ENCODE results near the gene GRIN2A. TPM values are rescaled to one million over a fixed set of nuclear protein-coding genes. Genes with fewer than 3 reads are reported as not detected.

GRIN2A gene
- polyA plus RNA-seq, 2 of the 4 experiments (the other 2 are of a cell fraction) = not detected

DNA sequence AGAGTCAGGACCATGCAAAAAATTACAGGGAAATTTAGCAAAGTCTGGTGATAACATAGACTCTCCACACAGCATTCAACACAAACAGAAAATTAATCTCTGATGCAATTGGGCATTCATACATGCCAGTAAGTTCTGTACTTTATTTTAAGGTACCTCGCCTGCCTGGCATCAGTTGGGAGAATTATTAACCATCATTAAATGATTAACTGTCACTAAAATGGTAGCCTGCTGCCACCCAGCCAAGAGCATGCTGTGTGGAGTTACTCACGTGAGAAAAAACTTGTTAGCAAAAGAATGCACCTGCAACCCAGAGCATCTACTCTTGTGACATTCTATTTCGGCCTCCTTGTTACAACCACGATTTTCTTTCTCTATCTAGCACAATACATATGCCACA, 117.2 kb downstream of the GRIN2A start (continued):
- TF ChIP-seq SREBF2 (IDR thresholded peaks at IDR 0.05) = no peak

GRCh38 chr16:10048850-10049249, 133.4 kb downstream of the GRIN2A start:
- DNase-seq (ENCODE audit: low read depth in 1 of 2, low spot score in 1 of 2) = no peak

DNA sequence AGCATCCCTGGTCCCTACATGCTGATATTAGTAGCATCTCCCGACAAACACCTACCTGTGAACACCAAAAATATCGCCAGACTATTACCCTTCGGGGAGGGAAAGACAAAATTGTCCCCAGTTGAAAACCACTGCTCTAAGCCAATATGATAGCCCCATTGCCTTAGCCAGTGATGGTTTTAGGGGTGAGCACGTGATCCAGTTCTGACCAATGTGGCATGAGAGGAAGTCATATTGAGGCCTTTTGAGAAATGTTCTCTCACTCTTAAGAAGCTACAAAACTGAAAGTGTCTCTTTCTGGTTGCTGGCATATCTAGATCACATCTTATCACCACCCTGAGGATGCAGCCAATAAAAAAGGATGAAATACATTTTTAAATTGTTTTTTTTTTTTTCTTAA, 136.3 kb downstream of the GRIN2A start:
- WGBS (ENCODE audit: missing lambda C conversion rate) = 0% methylated on average over 4 of the region's 4 CpGs
- Histone ChIP-seq H3K27ac (no peak overlapping the region), H3K4me2 (no peak overlapping the region), H3K9me3 (no peaks in the 10 kb centered on the region), H3K4me1 (no peaks in the 10 kb centered on the region), H3K4me3 (no peak overlapping the region)
- no peak for DNase-seq (ENCODE audit: low read depth in 1 of 2, low spot score in 1 of 2)
- ATAC-seq = no peak
- CTCF ChIA-PET = no interaction called here
- FAIRE-seq = no peak
- POLR2A ChIA-PET = no interaction called here
- no peak for TF ChIP-seq EHF (CRISPR knock-in tag; IDR thresholded peaks at IDR 0.05)
- TF ChIP-seq KDM5A (IDR thresholded peaks at IDR 0.05) = no peak
- no peak for TF ChIP-seq FOSB (CRISPR knock-in tag; IDR thresholded peaks at IDR 0.05)
- no peak for TF ChIP-seq NR3C1 (IDR thresholded peaks at IDR 0.05)
- TF ChIP-seq SMC3 (IDR thresholded peaks at IDR 0.05) = no peak
- TF ChIP-seq E2F6 (IDR thresholded peaks at IDR 0.05; ENCODE audit: borderline replicate concordance, low read depth) = no peak
- TF ChIP-seq POLR2AphosphoS2 (conservative IDR thresholded peaks at IDR 0.05; ENCODE audit: low read length) = no peak
- TF ChIP-seq RARB (CRISPR knock-in tag; IDR thresholded peaks at IDR 0.05) = no peak
- TF ChIP-seq CHD2 (IDR thresholded peaks at IDR 0.05; ENCODE audit: low read length, partially characterized antibody) = no peak
- TF ChIP-seq JUNB (IDR thresholded peaks at IDR 0.05) = no peak
- TF ChIP-seq, protein P1, sequence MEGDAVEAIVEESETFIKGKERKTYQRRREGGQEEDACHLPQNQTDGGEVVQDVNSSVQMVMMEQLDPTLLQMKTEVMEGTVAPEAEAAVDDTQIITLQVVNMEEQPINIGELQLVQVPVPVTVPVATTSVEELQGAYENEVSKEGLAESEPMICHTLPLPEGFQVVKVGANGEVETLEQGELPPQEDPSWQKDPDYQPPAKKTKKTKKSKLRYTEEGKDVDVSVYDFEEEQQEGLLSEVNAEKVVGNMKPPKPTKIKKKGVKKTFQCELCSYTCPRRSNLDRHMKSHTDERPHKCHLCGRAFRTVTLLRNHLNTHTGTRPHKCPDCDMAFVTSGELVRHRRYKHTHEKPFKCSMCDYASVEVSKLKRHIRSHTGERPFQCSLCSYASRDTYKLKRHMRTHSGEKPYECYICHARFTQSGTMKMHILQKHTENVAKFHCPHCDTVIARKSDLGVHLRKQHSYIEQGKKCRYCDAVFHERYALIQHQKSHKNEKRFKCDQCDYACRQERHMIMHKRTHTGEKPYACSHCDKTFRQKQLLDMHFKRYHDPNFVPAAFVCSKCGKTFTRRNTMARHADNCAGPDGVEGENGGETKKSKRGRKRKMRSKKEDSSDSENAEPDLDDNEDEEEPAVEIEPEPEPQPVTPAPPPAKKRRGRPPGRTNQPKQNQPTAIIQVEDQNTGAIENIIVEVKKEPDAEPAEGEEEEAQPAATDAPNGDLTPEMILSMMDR (IDR thresholded peaks at IDR 0.05) = no peak
- TF ChIP-seq TP53 (CRISPR knock-in tag; IDR thresholded peaks at IDR 0.05) = no peak

More at GRCh38 chr16:10048850-10049249, 133.4 kb downstream of the GRIN2A start:
- Histone ChIP-seq H3K4me3 (no peak overlapping the region), H3K9me3 (no peaks in the 10 kb centered on the region), H3K4me2 (no peak overlapping the region), H3K27ac (no peak overlapping the region), H3K4me1 (no peaks in the 10 kb centered on the region)
- POLR2A ChIA-PET = no interaction called here
- no peak for ATAC-seq
- WGBS (ENCODE audit: missing lambda C conversion rate) = 0% methylated on average over 4 of the region's 4 CpGs
- CTCF ChIA-PET = no interaction called here
- TF ChIP-seq ATOH8 (CRISPR knock-in tag; IDR thresholded peaks at IDR 0.05; ENCODE audit: low read depth) = no peak
- TF ChIP-seq, protein P1 (IDR thresholded peaks at IDR 0.05) = no peak
- TF ChIP-seq JUN (IDR thresholded peaks at IDR 0.05) = no peak
- TF ChIP-seq RCOR1 (IDR thresholded peaks at IDR 0.05; ENCODE audit: low read depth, low read length) = no peak
- TF ChIP-seq NFE2L2 (conservative IDR thresholded peaks at IDR 0.05; ENCODE audit: low read length) = no peak
- no peak for TF ChIP-seq ESRRA (IDR thresholded peaks at IDR 0.05; ENCODE audit: borderline replicate concordance, low read length)
- TF ChIP-seq GATA3 (IDR thresholded peaks at IDR 0.05; ENCODE audit: borderline replicate concordance) = no peak
- no peak for TF ChIP-seq ZSCAN20 (CRISPR knock-in tag; IDR thresholded peaks at IDR 0.05)
- no peak for TF ChIP-seq USF2 (IDR thresholded peaks at IDR 0.05)
- no peak for TF ChIP-seq REST (IDR thresholded peaks at IDR 0.05)
- TF ChIP-seq CBX8 (IDR thresholded peaks at IDR 0.05) = no peak
- no peak for FAIRE-seq
